Muscle of leg (tissue), 11 donors: ENCODE measurements around the gene TEX29. TPM values are rescaled to one million over a fixed set of nuclear protein-coding genes. Genes with fewer than 3 reads are reported as not detected.

ENCODE experiments used
- DNase-seq: peaks from one replicate; pipeline ENCODE4 v3.0.0; 2013
- H3K27ac ChIP-seq: one replicate; pipeline ENCODE4 v1.5.1; 2013; ENCODE audit warnings: mild to moderate bottlenecking, low read length, control low read depth
- H3K27me3 ChIP-seq: one replicate; pipeline ENCODE4 v1.6.1; 2013; ENCODE audit warnings: low read length; ENCODE audit not compliant: control insufficient read depth, insufficient read depth
- H3K36me3 ChIP-seq: one replicate; pipeline ENCODE4 v1.6.1; 2013; ENCODE audit warnings: low read length; ENCODE audit not compliant: control insufficient read depth, insufficient read depth
- H3K4me1 ChIP-seq: one replicate; pipeline ENCODE4 v1.6.1; 2013; ENCODE audit warnings: low read length; ENCODE audit not compliant: control insufficient read depth, insufficient read depth
- H3K4me3 ChIP-seq: one replicate; pipeline ENCODE4 v1.5.1; 2013; ENCODE audit warnings: low read length, control low read depth
- H3K9me3 ChIP-seq: replicated peaks from 2 replicates; pipeline ENCODE4 v1.6.1; 2013; ENCODE audit warnings: low read depth, low read length; ENCODE audit not compliant: control insufficient read depth
- WGBS: methylation state at CpG from one replicate; pipeline ENCODE4 v1.1.5; 2013; ENCODE audit warnings: missing lambda C conversion rate; ENCODE audit not compliant: insufficient coverage; 5-methylcytosine and 5-hydroxymethylcytosine counted together
- polyA plus RNA-seq, 8 donors: library from polyadenylated mRNA; unstranded; fragments of 120-200 nt; gene quantifications; one replicate each; pipeline versions ENCODE4 v1.2.1 to v1.2.3, GENCODE V29; 2013; ENCODE audit warnings: inconsistent platforms in 1 of 8, low replicate concordance in 1 of 8; ENCODE audit not compliant: insufficient read length in 8 of 8, insufficient read depth in 1 of 8
- total RNA-seq: library from RNA; stranded (reverse); fragments of 120-200 nt; gene quantifications from one replicate; pipeline ENCODE4 v1.2.4, GENCODE V29; 2013

The TEX29 gene
- total and polyA plus RNA-seq, 9 donors, result 0.15 to 0.67 (median 0.36) TPM

GRCh38 chr13:111383591-111384440 is 63.4 kb downstream of the TEX29 start:
- no peaks in the 10 kb centered on the region for H3K36me3 ChIP-seq
- no peak overlapping the region for H3K27ac ChIP-seq
- no peaks in the 10 kb centered on the region for H3K4me1 ChIP-seq
- H3K27me3 ChIP-seq, result peaks cover 9% of the 10 kb centered on the region
- no peak for DNase-seq
- H3K9me3 ChIP-seq, result peaks cover 4% of the 10 kb centered on the region
- 88% methylated on average over 10 of the region's 21 CpGs for WGBS
- no peak overlapping the region for H3K4me3 ChIP-seq

- WGBS, result 56% methylated on average over 8 of the region's 11 CpGs
- no peaks in the 10 kb centered on the region for H3K36me3 ChIP-seq
- no peaks in the 10 kb centered on the region for H3K4me1 ChIP-seq
- no peak for DNase-seq
- peaks cover 4% of the 10 kb centered on the region for H3K9me3 ChIP-seq
- H3K27ac ChIP-seq, result no peak overlapping the region
- H3K27me3 ChIP-seq, result peaks cover 9% of the 10 kb centered on the region
- H3K4me3 ChIP-seq, result no peak overlapping the region
Measured at GRCh38 chr13:111384441-111385182, 64.2 kb downstream of the TEX29 start.

GRCh38 chr13:111385183-111385857 is 64.9 kb downstream of the TEX29 start:
- 33% methylated on average over 1 of the region's 6 CpGs for whole genome bisulfite sequencing
- Histone ChIP-seq H3K36me3 (no peaks in the 10 kb centered on the region), H3K4me3 (no peak overlapping the region), H3K27me3 (peaks cover 8% of the 10 kb centered on the region), H3K27ac (no peak overlapping the region), H3K9me3 (peaks cover 2% of the 10 kb centered on the region), H3K4me1 (no peaks in the 10 kb centered on the region)
- no peak for DNase-seq

- Histone ChIP-seq H3K4me3 (no peak overlapping the region), H3K27ac (no peak overlapping the region), H3K36me3 (no peaks in the 10 kb centered on the region), H3K4me1 (no peaks in the 10 kb centered on the region), H3K9me3 (no peaks in the 10 kb centered on the region), H3K27me3 (peaks cover 6% of the 10 kb centered on the region)
- DNase-seq, result no peak
- 88% methylated on average over 13 of the region's 24 CpGs for WGBS
Measured at GRCh38 chr13:111387026-111387871, 66.8 kb downstream of the TEX29 start.

- WGBS, result 72% methylated on average over 14 of the region's 18 CpGs
- no peak overlapping the region for H3K4me3 ChIP-seq
- no peaks in the 10 kb centered on the region for H3K36me3 ChIP-seq
- DNase-seq, result no peak
- H3K27ac ChIP-seq, result no peak overlapping the region
- peaks cover 6% of the 10 kb centered on the region for H3K27me3 ChIP-seq
- H3K9me3 ChIP-seq, result no peaks in the 10 kb centered on the region
- H3K4me1 ChIP-seq, result no peaks in the 10 kb centered on the region
Measured at GRCh38 chr13:111387945-111388600, 67.6 kb downstream of the TEX29 start.

GRCh38 chr13:111388851-111389500 is 68.5 kb downstream of the TEX29 start:
- 83% methylated on average over 19 of the region's 19 CpGs for WGBS
- Histone ChIP-seq H3K4me3 (no peak overlapping the region), H3K9me3 (no peaks in the 10 kb centered on the region), H3K4me1 (no peaks in the 10 kb centered on the region), H3K27me3 (peaks cover 7% of the 10 kb centered on the region), H3K27ac (no peak overlapping the region), H3K36me3 (no peaks in the 10 kb centered on the region)
- DNase-seq, result no peak

- WGBS, result 62% methylated on average over 14 of the region's 21 CpGs
- peaks cover 9% of the 10 kb centered on the region for H3K27me3 ChIP-seq
- H3K4me1 ChIP-seq, result no peaks in the 10 kb centered on the region
- H3K27ac ChIP-seq, result no peak overlapping the region
- H3K9me3 ChIP-seq, result no peaks in the 10 kb centered on the region
- H3K4me3 ChIP-seq, result no peak overlapping the region
- H3K36me3 ChIP-seq, result no peaks in the 10 kb centered on the region
- DNase-seq, result no peak
Measured at GRCh38 chr13:111389621-111390521, 69.4 kb downstream of the TEX29 start.

- no peak overlapping the region for H3K27ac ChIP-seq
- H3K27me3 ChIP-seq, result peaks cover 9% of the 10 kb centered on the region
- no peak overlapping the region for H3K4me3 ChIP-seq
- WGBS, result 70% methylated on average over 17 of the region's 18 CpGs
- no peaks in the 10 kb centered on the region for H3K36me3 ChIP-seq
- no peak for DNase-seq
- H3K9me3 ChIP-seq, result no peaks in the 10 kb centered on the region
- H3K4me1 ChIP-seq, result no peaks in the 10 kb centered on the region
Measured at GRCh38 chr13:111390522-111391270, 70.3 kb downstream of the TEX29 start.
